WTC11 (cell line): ENCODE data around the gene TFEB. TPM values are rescaled to one million over a fixed set of nuclear protein-coding genes. Genes with fewer than 3 reads are reported as not detected.

Source experiments
- ATAC-seq: fragments of 200-7000 bp; cut with Tn5 transposase; 2 replicates; pipeline ENCODE4 v1.10.0; 2021; ENCODE audit warnings: mild to moderate bottlenecking, moderate library complexity
- CTCF ChIA-PET: fragments of 300-600 bp; sonication (Branson Sonifier 250); formaldehyde crosslinking; loops from one replicate; lab custom pipeline; 2021; ENCODE audit warnings: antibody characterized with exemption; lab: Charles Lee
- POLR2A ChIA-PET: fragments of 350-600 bp; sonication (Branson Sonifier 250); formaldehyde crosslinking; loops from one replicate; lab custom pipeline; 2021; ENCODE audit warnings: antibody characterized with exemption; lab: Charles Lee
- DNase-seq: peaks from one replicate; pipeline ENCODE4 v3.0.0; 2021; ENCODE audit warnings: low spot score
- H3K27ac Mint-ChIP-seq: 2 replicates; pipeline ENCODE4 v1.8.0; 2021; ENCODE audit warnings: mixed read lengths
- H3K27me3 Mint-ChIP-seq: 2 replicates; pipeline ENCODE4 v1.8.0; 2021; ENCODE audit warnings: low read depth, mild to moderate bottlenecking, moderate library complexity, mixed read lengths
- H3K36me3 Mint-ChIP-seq: 2 replicates; pipeline ENCODE4 v1.8.0; 2021; ENCODE audit warnings: mixed read lengths
- H3K4me1 Mint-ChIP-seq: 2 replicates; pipeline ENCODE4 v1.8.0; 2022; ENCODE audit warnings: mixed read lengths
- H3K4me3 Mint-ChIP-seq: 2 replicates; pipeline ENCODE4 v1.8.0; 2021; ENCODE audit warnings: mild to moderate bottlenecking, moderate library complexity, mixed read lengths
- H3K9me3 Mint-ChIP-seq: 2 replicates; pipeline ENCODE4 v1.8.0; 2021; ENCODE audit warnings: mixed read lengths
- CREB1 ChIP-seq: sonication (generic); formaldehyde crosslinking; IDR thresholded peaks from 2 replicates; pipeline ENCODE4 v1.8.0; 2023; ENCODE audit warnings: mild to moderate bottlenecking, missing genetic modification reagents
- ERG ChIP-seq: fragments of 250-450 bp; sonication (Bioruptor Pico); IDR thresholded peaks from 2 replicates; pipeline ENCODE4 v1.8.0; 2021; ENCODE audit warnings: mild to moderate bottlenecking
- FOXP1 ChIP-seq: sonication (generic); formaldehyde crosslinking; IDR thresholded peaks from 2 replicates; pipeline ENCODE4 v1.8.0; 2022; ENCODE audit warnings: missing genetic modification reagents, mild to moderate bottlenecking, moderate library complexity, borderline replicate concordance
- HMGA2 ChIP-seq: fragments of 250-450 bp; sonication (Bioruptor Pico); IDR thresholded peaks from 2 replicates; pipeline ENCODE4 v1.4.0; 2021; ENCODE audit warnings: mild to moderate bottlenecking, moderate library complexity
- MYBL2 ChIP-seq: sonication (generic); formaldehyde crosslinking; IDR thresholded peaks from 2 replicates; pipeline ENCODE4 v1.8.1; 2023; ENCODE audit warnings: mild to moderate bottlenecking, moderate library complexity, missing genetic modification reagents
- NFE2L1 ChIP-seq: sonication (generic); formaldehyde crosslinking; IDR thresholded peaks from 2 replicates; pipeline ENCODE4 v1.8.1; 2023; ENCODE audit warnings: missing genetic modification reagents
- NFYB ChIP-seq: sonication (generic); formaldehyde crosslinking; conservative IDR thresholded peaks from 2 replicates; pipeline ENCODE4 v1.8.0; 2022; ENCODE audit warnings: low read depth, missing genetic modification reagents
- RORB ChIP-seq: fragments of 250-450 bp; sonication (Bioruptor Pico); IDR thresholded peaks from 2 replicates; pipeline ENCODE4 v1.9.0; 2021; ENCODE audit warnings: mild to moderate bottlenecking
- SOX15 ChIP-seq: fragments of 250-450 bp; sonication (Bioruptor Pico); IDR thresholded peaks from 2 replicates; pipeline ENCODE4 v1.9.0; 2021; ENCODE audit warnings: mild to moderate bottlenecking
- ZNF121 ChIP-seq: sonication (generic); formaldehyde crosslinking; IDR thresholded peaks from 2 replicates; pipeline ENCODE4 v1.8.0; 2023; ENCODE audit warnings: missing genetic modification reagents
- ZNF396 ChIP-seq: fragments of 250-450 bp; sonication (Bioruptor Pico); IDR thresholded peaks from 2 replicates; pipeline ENCODE4 v1.8.0; 2021; ENCODE audit warnings: mild to moderate bottlenecking, moderate library complexity, borderline replicate concordance
- ZNF423 ChIP-seq: fragments of 250-450 bp; sonication (Bioruptor Pico); IDR thresholded peaks from 2 replicates; pipeline ENCODE4 v2.1.2; 2022; ENCODE audit warnings: mild to moderate bottlenecking, moderate library complexity
- total RNA-seq: library from RNA; stranded (reverse); gene quantifications from 3 replicates; pipeline ENCODE4 v1.2.3, GENCODE V29; 2021
- TF ChIP-seq, protein P1 (sequence below): fragments of 250-450 bp; sonication (Bioruptor Pico); IDR thresholded peaks from 2 replicates; pipeline ENCODE4 v1.9.0; 2021; ENCODE audit warnings: mild to moderate bottlenecking
- TF ChIP-seq, protein P2 (sequence below): fragments of 250-450 bp; sonication (Bioruptor Pico); IDR thresholded peaks from 2 replicates; pipeline ENCODE4 v1.9.0; 2021; ENCODE audit warnings: moderate library complexity, mild to moderate bottlenecking, inconsistent platforms, borderline replicate concordance
- TF ChIP-seq, protein P3 (sequence below): sonication (generic); formaldehyde crosslinking; IDR thresholded peaks from 2 replicates; pipeline ENCODE4 v1.8.1; 2022; ENCODE audit warnings: low read depth, missing genetic modification reagents, borderline replicate concordance
- TF ChIP-seq, protein P4 (sequence below): sonication (generic); formaldehyde crosslinking; IDR thresholded peaks from 2 replicates; pipeline ENCODE4 v1.8.0; 2022; ENCODE audit warnings: mild to moderate bottlenecking, missing genetic modification reagents
- TF ChIP-seq, protein P5 (sequence below): sonication (generic); formaldehyde crosslinking; IDR thresholded peaks from 2 replicates; pipeline ENCODE4 v1.8.1; 2023; ENCODE audit warnings: mild to moderate bottlenecking, missing genetic modification reagents, moderate library complexity

Gene TFEB
- total RNA-seq, 1 experiment from 2014 or later: 3.9 TPM

GRCh38 chr6:41718828-41719227 is 16.6 kb downstream of the TFEB start:
- CTCF ChIA-PET: interaction anchor here (2.4 to 6.6 kb wide), 2 partner anchors 13 to 16 kb away, joined by 10 to 39 read pairs; partner anchors contain the start of gene TFEB

DNA sequence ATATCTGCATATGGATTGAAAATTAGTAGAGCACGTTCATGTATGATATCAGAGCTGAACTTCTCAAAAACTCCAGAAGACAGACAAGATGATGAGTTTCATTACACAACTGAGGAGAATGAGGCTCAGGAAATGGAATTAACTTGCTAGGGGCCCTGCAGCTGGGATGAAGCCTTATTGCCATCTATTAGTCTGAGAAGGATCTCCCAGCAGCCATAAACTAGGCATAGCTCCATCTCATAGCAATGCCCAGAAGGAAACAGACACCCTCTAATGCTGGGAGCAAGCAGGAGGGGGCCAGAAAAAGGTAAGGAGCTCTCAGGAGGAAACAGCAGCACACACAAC is 18.0 kb downstream of the TFEB start:
- no peak overlapping the region for H3K4me3 Mint-ChIP-seq

More at GRCh38 chr6:41718828-41719227, 16.6 kb downstream of the TFEB start:
- no peaks in the 10 kb centered on the region for H3K27me3 Mint-ChIP-seq
- no peaks in the 10 kb centered on the region for H3K36me3 Mint-ChIP-seq
- H3K9me3 Mint-ChIP-seq: no peaks in the 10 kb centered on the region
- H3K4me1 Mint-ChIP-seq: peaks cover 11% of the 10 kb centered on the region
- TF ChIP-seq, protein P1, sequence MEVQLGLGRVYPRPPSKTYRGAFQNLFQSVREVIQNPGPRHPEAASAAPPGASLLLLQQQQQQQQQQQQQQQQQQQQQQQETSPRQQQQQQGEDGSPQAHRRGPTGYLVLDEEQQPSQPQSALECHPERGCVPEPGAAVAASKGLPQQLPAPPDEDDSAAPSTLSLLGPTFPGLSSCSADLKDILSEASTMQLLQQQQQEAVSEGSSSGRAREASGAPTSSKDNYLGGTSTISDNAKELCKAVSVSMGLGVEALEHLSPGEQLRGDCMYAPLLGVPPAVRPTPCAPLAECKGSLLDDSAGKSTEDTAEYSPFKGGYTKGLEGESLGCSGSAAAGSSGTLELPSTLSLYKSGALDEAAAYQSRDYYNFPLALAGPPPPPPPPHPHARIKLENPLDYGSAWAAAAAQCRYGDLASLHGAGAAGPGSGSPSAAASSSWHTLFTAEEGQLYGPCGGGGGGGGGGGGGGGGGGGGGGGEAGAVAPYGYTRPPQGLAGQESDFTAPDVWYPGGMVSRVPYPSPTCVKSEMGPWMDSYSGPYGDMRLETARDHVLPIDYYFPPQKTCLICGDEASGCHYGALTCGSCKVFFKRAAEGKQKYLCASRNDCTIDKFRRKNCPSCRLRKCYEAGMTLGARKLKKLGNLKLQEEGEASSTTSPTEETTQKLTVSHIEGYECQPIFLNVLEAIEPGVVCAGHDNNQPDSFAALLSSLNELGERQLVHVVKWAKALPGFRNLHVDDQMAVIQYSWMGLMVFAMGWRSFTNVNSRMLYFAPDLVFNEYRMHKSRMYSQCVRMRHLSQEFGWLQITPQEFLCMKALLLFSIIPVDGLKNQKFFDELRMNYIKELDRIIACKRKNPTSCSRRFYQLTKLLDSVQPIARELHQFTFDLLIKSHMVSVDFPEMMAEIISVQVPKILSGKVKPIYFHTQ (CRISPR knock-in tag): no peak
- TF ChIP-seq, protein P2, sequence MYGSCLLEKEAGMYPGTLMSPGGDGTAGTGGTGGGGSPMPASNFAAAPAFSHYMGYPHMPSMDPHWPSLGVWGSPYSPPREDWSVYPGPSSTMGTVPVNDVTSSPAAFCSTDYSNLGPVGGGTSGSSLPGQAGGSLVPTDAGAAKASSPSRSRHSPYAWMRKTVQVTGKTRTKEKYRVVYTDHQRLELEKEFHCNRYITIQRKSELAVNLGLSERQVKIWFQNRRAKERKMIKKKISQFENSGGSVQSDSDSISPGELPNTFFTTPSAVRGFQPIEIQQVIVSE (CRISPR knock-in tag): no peak
- no peak for TF ChIP-seq ZNF396 (CRISPR knock-in tag)
- TF ChIP-seq CREB1 (CRISPR knock-in tag): no peak
- TF ChIP-seq HMGA2 (CRISPR knock-in tag): no peak
- TF ChIP-seq SOX15 (CRISPR knock-in tag): no peak
- no peak for TF ChIP-seq NFYB (CRISPR knock-in tag)
- TF ChIP-seq FOXP1 (CRISPR knock-in tag): no peak
- TF ChIP-seq ZNF423 (CRISPR knock-in tag): no peak
- no peak for TF ChIP-seq MYBL2
- TF ChIP-seq, protein P3, sequence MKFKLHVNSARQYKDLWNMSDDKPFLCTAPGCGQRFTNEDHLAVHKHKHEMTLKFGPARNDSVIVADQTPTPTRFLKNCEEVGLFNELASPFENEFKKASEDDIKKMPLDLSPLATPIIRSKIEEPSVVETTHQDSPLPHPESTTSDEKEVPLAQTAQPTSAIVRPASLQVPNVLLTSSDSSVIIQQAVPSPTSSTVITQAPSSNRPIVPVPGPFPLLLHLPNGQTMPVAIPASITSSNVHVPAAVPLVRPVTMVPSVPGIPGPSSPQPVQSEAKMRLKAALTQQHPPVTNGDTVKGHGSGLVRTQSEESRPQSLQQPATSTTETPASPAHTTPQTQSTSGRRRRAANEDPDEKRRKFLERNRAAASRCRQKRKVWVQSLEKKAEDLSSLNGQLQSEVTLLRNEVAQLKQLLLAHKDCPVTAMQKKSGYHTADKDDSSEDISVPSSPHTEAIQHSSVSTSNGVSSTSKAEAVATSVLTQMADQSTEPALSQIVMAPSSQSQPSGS: no peak
- TF ChIP-seq, protein P4, sequence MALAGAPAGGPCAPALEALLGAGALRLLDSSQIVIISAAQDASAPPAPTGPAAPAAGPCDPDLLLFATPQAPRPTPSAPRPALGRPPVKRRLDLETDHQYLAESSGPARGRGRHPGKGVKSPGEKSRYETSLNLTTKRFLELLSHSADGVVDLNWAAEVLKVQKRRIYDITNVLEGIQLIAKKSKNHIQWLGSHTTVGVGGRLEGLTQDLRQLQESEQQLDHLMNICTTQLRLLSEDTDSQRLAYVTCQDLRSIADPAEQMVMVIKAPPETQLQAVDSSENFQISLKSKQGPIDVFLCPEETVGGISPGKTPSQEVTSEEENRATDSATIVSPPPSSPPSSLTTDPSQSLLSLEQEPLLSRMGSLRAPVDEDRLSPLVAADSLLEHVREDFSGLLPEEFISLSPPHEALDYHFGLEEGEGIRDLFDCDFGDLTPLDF (CRISPR knock-in tag): no peak
- no peak for TF ChIP-seq RORB (CRISPR knock-in tag)
- TF ChIP-seq ERG (CRISPR knock-in tag): no peak
- no peak overlapping the region for H3K4me3 Mint-ChIP-seq
- POLR2A ChIA-PET: no interaction called here
- ATAC-seq: no peak
- no peak overlapping the region for H3K27ac Mint-ChIP-seq
- no peak for DNase-seq

More for the DNA sequence above, 18.0 kb downstream of the TFEB start:
- POLR2A ChIA-PET: interaction anchor here (1.3 kb wide), 1 partner anchor 16 kb away, joined by 3 read pairs; no protein-coding TSS in a partner anchor
- CTCF ChIA-PET: interaction anchor here (1.5 to 6.6 kb wide), 3 partner anchors 11 to 16 kb away, joined by 3 to 39 read pairs (median 11); no protein-coding TSS in a partner anchor
- DNase-seq (no peak), ATAC-seq (no peak)
- no peaks in the 10 kb centered on the region for H3K9me3 Mint-ChIP-seq
- H3K36me3 Mint-ChIP-seq: no peaks in the 10 kb centered on the region
- H3K27ac Mint-ChIP-seq: no peak overlapping the region
- H3K4me1 Mint-ChIP-seq: no peaks in the 10 kb centered on the region
- H3K27me3 Mint-ChIP-seq: no peaks in the 10 kb centered on the region
- TF ChIP-seq SOX15 (CRISPR knock-in tag) (no peak), ZNF121 (no peak), NFE2L1 (CRISPR knock-in tag) (no peak), ZNF423 (CRISPR knock-in tag) (no peak), ERG (CRISPR knock-in tag) (no peak)
- TF ChIP-seq, protein P5, sequence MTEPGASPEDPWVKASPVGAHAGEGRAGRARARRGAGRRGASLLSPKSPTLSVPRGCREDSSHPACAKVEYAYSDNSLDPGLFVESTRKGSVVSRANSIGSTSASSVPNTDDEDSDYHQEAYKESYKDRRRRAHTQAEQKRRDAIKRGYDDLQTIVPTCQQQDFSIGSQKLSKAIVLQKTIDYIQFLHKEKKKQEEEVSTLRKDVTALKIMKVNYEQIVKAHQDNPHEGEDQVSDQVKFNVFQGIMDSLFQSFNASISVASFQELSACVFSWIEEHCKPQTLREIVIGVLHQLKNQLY (CRISPR knock-in tag): no peak
